ENCODE results near the gene RNF207.

- TF ChIP-seq POLR2A (IDR thresholded peaks at IDR 0.05) (no peak), CTCF (IDR thresholded peaks at IDR 0.05) (no peak), EP300 (IDR thresholded peaks at IDR 0.05) (no peak), POLR2AphosphoS5 (IDR thresholded peaks at IDR 0.05) (no peak)
Measured at GRCh38 chr1:6157528-6158174, 48.3 kb upstream of the RNF207 start.
